ENCODE results near the gene ATP2B1. TPM values are rescaled to one million over a fixed set of nuclear protein-coding genes. Genes with fewer than 3 reads are reported as not detected.

Gene ATP2B1
- total RNA-seq, 1 donor from 2014 or later = 177 TPM

GRCh38 chr12:89706551-89706950 lies 2.1 kb downstream of the ATP2B1 start:
- Mint-ChIP-seq H3K4me1 (peaks cover 31% of the 10 kb centered on the region), H3K36me3 (no peaks in the 10 kb centered on the region), H3K4me3 (peak overlapping the region; percentile 97), H3K9me3 (no peaks in the 10 kb centered on the region), H3K27ac (no peak overlapping the region), H3K27me3 (ENCODE audit: insufficient read depth, low read depth) (peaks cover 3% of the 10 kb centered on the region)
- Histone ChIP-seq H3K4me3 (peak overlapping the region; percentile 98), H3K9ac (no peak overlapping the region), H2AFZ (replicated peaks) (no peak overlapping the region), H3F3A (ENCODE audit: low read depth) (peaks cover 23% of the 10 kb centered on the region), H3K9me3 (ENCODE audit: low read depth) (no peaks in the 10 kb centered on the region), H3K4me2 (peak overlapping the region; percentile 81), H4K20me1 (ENCODE audit: low read depth) (peaks cover 66% of the 10 kb centered on the region), H3K36me3 (no peaks in the 10 kb centered on the region), H3K79me2 (ENCODE audit: low read depth) (peaks cover 86% of the 10 kb centered on the region), H3K4me1 (peaks cover 45% of the 10 kb centered on the region), H3K27me3 (peaks cover 20% of the 10 kb centered on the region), H3K27ac (no peak overlapping the region)
- no peak for DNase-seq (ENCODE audit: low spot score)
- TF ChIP-seq EZH2 (IDR thresholded peaks at IDR 0.05) (no peak), EZH2phosphoT487 (IDR thresholded peaks at IDR 0.05) (no peak)
- TF ChIP-seq, protein P1, sequence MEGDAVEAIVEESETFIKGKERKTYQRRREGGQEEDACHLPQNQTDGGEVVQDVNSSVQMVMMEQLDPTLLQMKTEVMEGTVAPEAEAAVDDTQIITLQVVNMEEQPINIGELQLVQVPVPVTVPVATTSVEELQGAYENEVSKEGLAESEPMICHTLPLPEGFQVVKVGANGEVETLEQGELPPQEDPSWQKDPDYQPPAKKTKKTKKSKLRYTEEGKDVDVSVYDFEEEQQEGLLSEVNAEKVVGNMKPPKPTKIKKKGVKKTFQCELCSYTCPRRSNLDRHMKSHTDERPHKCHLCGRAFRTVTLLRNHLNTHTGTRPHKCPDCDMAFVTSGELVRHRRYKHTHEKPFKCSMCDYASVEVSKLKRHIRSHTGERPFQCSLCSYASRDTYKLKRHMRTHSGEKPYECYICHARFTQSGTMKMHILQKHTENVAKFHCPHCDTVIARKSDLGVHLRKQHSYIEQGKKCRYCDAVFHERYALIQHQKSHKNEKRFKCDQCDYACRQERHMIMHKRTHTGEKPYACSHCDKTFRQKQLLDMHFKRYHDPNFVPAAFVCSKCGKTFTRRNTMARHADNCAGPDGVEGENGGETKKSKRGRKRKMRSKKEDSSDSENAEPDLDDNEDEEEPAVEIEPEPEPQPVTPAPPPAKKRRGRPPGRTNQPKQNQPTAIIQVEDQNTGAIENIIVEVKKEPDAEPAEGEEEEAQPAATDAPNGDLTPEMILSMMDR (IDR thresholded peaks at IDR 0.05) = no peak

- H3K4me1 ChIP-seq = peaks cover 34% of the 10 kb centered on the region
- Mint-ChIP-seq H3K4me1 (peaks cover 28% of the 10 kb centered on the region), H3K36me3 (peaks cover 4% of the 10 kb centered on the region), H3K27me3 (ENCODE audit: insufficient read depth, low read depth) (no peaks in the 10 kb centered on the region), H3K27ac (no peak overlapping the region), H3K4me3 (no peak overlapping the region), H3K9me3 (peaks cover 4% of the 10 kb centered on the region)
- H4K20me1 ChIP-seq (ENCODE audit: low read depth) = peaks cover 87% of the 10 kb centered on the region
- H3K27me3 ChIP-seq = peaks cover 9% of the 10 kb centered on the region
- no peak overlapping the region for H3K4me3 ChIP-seq
- H3K4me2 ChIP-seq = no peak overlapping the region
- no peak overlapping the region for H3K9ac ChIP-seq
- no peak overlapping the region for H2AFZ ChIP-seq (replicated peaks)
- peaks cover 91% of the 10 kb centered on the region for H3K79me2 ChIP-seq (ENCODE audit: low read depth)
- TF ChIP-seq EZH2phosphoT487 (IDR thresholded peaks at IDR 0.05) = no peak
- TF ChIP-seq, protein P1 (IDR thresholded peaks at IDR 0.05) = no peak
- no peaks in the 10 kb centered on the region for H3K9me3 ChIP-seq (ENCODE audit: low read depth)
- H3F3A ChIP-seq (ENCODE audit: low read depth) = peaks cover 13% of the 10 kb centered on the region
- H3K36me3 ChIP-seq = no peaks in the 10 kb centered on the region
- DNase-seq (ENCODE audit: low spot score) = no peak
- H3K27ac ChIP-seq = no peak overlapping the region
Measured at GRCh38 chr12:89704457-89704856, 4.2 kb downstream of the ATP2B1 start.

DNA sequence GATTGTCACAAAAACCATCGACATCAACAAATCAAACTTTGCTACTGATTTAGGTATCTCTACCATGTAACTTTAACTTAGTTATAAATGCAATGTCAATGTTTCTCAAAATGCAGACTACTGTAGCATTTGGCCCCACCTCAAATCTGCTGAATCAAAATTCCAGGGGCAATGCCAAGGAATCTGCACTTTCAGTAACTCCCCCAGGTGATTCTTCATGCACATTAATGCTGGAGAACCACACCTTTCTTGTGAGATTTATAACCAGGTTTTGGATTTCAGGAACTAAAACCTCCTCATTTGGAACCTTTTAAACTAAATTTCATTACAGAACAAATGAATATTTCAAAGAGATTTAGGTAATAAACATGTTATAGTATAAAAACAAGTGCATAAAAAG lies 4.9 kb downstream of the ATP2B1 start:
- peaks cover 30% of the 10 kb centered on the region for H3K4me1 Mint-ChIP-seq
- H3K4me3 Mint-ChIP-seq = no peak overlapping the region
- H3K27ac ChIP-seq = no peak overlapping the region
- H3K27me3 Mint-ChIP-seq (ENCODE audit: insufficient read depth, low read depth) = no peaks in the 10 kb centered on the region
- TF ChIP-seq, protein P1 (IDR thresholded peaks at IDR 0.05) = no peak
- no peak for TF ChIP-seq EZH2phosphoT487 (IDR thresholded peaks at IDR 0.05)
- no peak for TF ChIP-seq EZH2 (IDR thresholded peaks at IDR 0.05)
- H4K20me1 ChIP-seq (ENCODE audit: low read depth) = peaks cover 94% of the 10 kb centered on the region
- peaks cover 34% of the 10 kb centered on the region for H3K4me1 ChIP-seq
- H3K4me3 ChIP-seq = no peak overlapping the region
- peaks cover 9% of the 10 kb centered on the region for H3K27me3 ChIP-seq
- peaks cover 5% of the 10 kb centered on the region for H3K9me3 Mint-ChIP-seq
- no peaks in the 10 kb centered on the region for H3K36me3 ChIP-seq
- no peaks in the 10 kb centered on the region for H3K9me3 ChIP-seq (ENCODE audit: low read depth)
- H3K36me3 Mint-ChIP-seq = peaks cover 5% of the 10 kb centered on the region
- no peak overlapping the region for H2AFZ ChIP-seq (replicated peaks)
- H3K79me2 ChIP-seq (ENCODE audit: low read depth) = peaks cover 98% of the 10 kb centered on the region
- H3K9ac ChIP-seq = no peak overlapping the region
- H3F3A ChIP-seq (ENCODE audit: low read depth) = peaks cover 13% of the 10 kb centered on the region
- no peak overlapping the region for H3K4me2 ChIP-seq
- no peak overlapping the region for H3K27ac Mint-ChIP-seq
- DNase-seq (ENCODE audit: low spot score) = no peak

Measured in neural progenitor cell (in vitro differentiated cells).